Gastroesophageal sphincter (tissue), 4 donors: ENCODE results near the gene FAM171A1. TPM values are rescaled to one million over a fixed set of nuclear protein-coding genes. Genes with fewer than 3 reads are reported as not detected.

Experiments
- ATAC-seq: fragments of 150-250 bp; one replicate; pipeline ENCODE4 v1.9.1; 2016; ENCODE audit warnings: mild to moderate bottlenecking, moderate library complexity
- H3K27ac ChIP-seq, 4 donors: fragments of 200-600 bp; sonication (generic) in 3 of 4; 1 replicate in 3 of 4; 2 replicates in 1 of 4; pipeline ENCODE4 v1.5.1; 2016 to 2019
- H3K27me3 ChIP-seq: fragments of 200-600 bp; sonication (generic); one replicate; pipeline ENCODE4 v1.5.1; 2019
- H3K36me3 ChIP-seq, 2 donors: fragments of 200-600 bp; sonication (generic); one replicate each; pipeline ENCODE4 v1.5.1; 2019; ENCODE audit warnings: control low read depth in 1 of 2
- H3K4me1 ChIP-seq, 3 donors: fragments of 200-600 bp; sonication (generic); 1 replicate in 2 of 3; 2 replicates in 1 of 3; pipeline ENCODE4 v1.5.1; 2016 to 2019; ENCODE audit warnings: control low read depth in 2 of 3
- H3K4me3 ChIP-seq, 2 donors: fragments of 200-600 bp; sonication (generic); one replicate each; pipeline ENCODE4 v1.5.1; 2019; ENCODE audit warnings: mild to moderate bottlenecking in 1 of 2, moderate library complexity in 1 of 2
- H3K9me3 ChIP-seq, 3 donors: fragments of 200-600 bp; sonication (generic); one replicate each; pipeline ENCODE4 v1.5.1; 2017 to 2019; ENCODE audit warnings: control low read depth in 2 of 3
- CTCF ChIP-seq, 4 experiments: fragments of 200-600 bp in 2 of 4; fragments of 450-650 bp in 2 of 4; sonication (generic) in 1 of 4; IDR thresholded peaks; one replicate each; pipeline ENCODE4 v1.5.1; 2017 to 2019; ENCODE audit warnings: antibody characterized with exemption in 4 of 4, mild to moderate bottlenecking in 2 of 4, moderate library complexity in 2 of 4
- EP300 ChIP-seq: sonication (generic); formaldehyde crosslinking; IDR thresholded peaks from one replicate; pipeline ENCODE4 v1.6.1; 2017; ENCODE audit warnings: antibody characterized with exemption, mild to moderate bottlenecking
- POLR2A ChIP-seq, 2 donors: fragments of 450-650 bp; IDR thresholded peaks; one replicate each; pipeline ENCODE4 v1.6.1; 2017; ENCODE audit warnings: antibody characterized with exemption in 2 of 2, mild to moderate bottlenecking in 2 of 2, moderate library complexity in 1 of 2
- POLR2AphosphoS5 ChIP-seq: sonication (generic); formaldehyde crosslinking; IDR thresholded peaks from one replicate; pipeline ENCODE4 v1.6.1; 2017; ENCODE audit warnings: antibody characterized with exemption
- WGBS, 2 donors: methylation state at CpG; one replicate each; pipeline ENCODE4 v1.1.5; 2018; ENCODE audit warnings: low coverage in 1 of 2; 5-methylcytosine and 5-hydroxymethylcytosine counted together
- total RNA-seq, 4 donors: library from RNA; depleted of rRNA; stranded (reverse); fragments of >200 nt; gene quantifications; one replicate each; pipeline ENCODE4 v1.1.0, GENCODE V29; 2016

Gene FAM171A1
- total RNA-seq, 4 donors from 2014 or later, result 5.0 to 15.5 (median 13.6) TPM

GRCh38 chr10:15259136-15259535 lies 112.0 kb downstream of the FAM171A1 start:
- no peaks in the 10 kb centered on the region for H3K27me3 ChIP-seq
- ATAC-seq, result no peak
- H3K9me3 ChIP-seq, result no peaks in the 10 kb centered on the region
- TF ChIP-seq CTCF (IDR thresholded peaks at IDR 0.05) (no peak), EP300 (no peak), POLR2AphosphoS5 (no peak), POLR2A (IDR thresholded peaks at IDR 0.05) (no peak)
- no peak overlapping the region for H3K4me3 ChIP-seq
- H3K27ac ChIP-seq, result no peak overlapping the region
- H3K36me3 ChIP-seq, result peaks cover 0 to 4% of the 10 kb centered on the region in 2 donors
- WGBS, 2 donors, result 79 to 83% methylated on average over 1 to 2 of the region's 2 CpGs
- H3K4me1 ChIP-seq, result peaks cover 0 to 9% (median 0%) of the 10 kb centered on the region in 3 donors

GRCh38 chr10:15258255-15258654 lies 112.8 kb downstream of the FAM171A1 start:
- Histone ChIP-seq H3K27ac (no peak overlapping the region), H3K9me3 (no peaks in the 10 kb centered on the region), H3K4me3 (no peak overlapping the region), H3K27me3 (no peaks in the 10 kb centered on the region), H3K4me1 (peaks cover 0 to 9% (median 0%) of the 10 kb centered on the region in 3 donors), H3K36me3 (peaks cover 0 to 7% of the 10 kb centered on the region in 2 donors)
- no peak for ATAC-seq
- TF ChIP-seq POLR2AphosphoS5 (no peak), CTCF (IDR thresholded peaks at IDR 0.05) (no peak), POLR2A (IDR thresholded peaks at IDR 0.05) (no peak), EP300 (no peak)
- 84 to 97% methylated on average over 6 of the region's 6 CpGs for WGBS, 2 donors

GRCh38 chr10:15255961-15256360 lies 115.1 kb downstream of the FAM171A1 start:
- WGBS, 2 donors, result 90 to 100% methylated on average over 2 to 4 of the region's 6 CpGs

DNA sequence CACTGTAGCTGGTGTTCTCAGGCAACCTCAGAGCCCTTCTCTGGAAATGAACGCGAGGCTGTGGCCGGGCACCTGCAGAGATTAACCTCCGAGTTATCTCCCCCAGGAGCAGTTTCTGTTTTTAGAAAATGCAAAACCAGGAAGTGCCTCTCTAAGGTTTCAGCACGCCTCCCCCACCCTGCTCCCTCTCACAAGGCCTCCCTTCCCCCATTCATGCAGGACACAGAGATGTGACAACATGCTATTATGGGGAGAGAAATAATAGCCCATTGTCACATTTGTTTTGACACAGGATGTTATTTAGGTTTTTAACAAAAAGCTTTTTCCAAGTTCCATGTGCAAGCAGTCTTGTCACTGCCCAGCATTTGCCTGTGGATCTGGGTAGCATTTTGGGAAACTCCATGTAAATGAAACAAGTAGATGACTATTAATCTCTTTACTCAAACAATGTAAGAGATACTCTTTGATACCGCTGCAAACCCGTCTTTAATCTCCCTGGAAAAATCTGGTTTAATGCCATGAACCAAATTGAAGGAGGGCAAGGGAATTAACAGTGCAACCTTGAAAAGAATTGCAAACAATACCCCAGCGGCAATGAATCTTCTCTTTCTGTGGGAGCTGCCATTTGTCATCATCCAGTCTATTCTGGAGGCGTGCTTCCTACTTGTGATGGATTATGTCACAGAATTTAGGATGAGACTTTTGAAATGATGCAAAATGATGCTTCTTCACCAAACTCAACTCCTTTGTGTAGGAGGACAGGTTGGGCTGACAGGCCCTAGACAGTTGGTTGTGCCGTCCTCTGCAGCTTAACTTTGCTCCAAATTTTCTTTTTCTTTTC lies 116.1 kb downstream of the FAM171A1 start:
- WGBS, 2 donors, result 72 to 80% methylated on average over 7 to 9 of the region's 10 CpGs
- no peak for TF ChIP-seq POLR2A (IDR thresholded peaks at IDR 0.05)
- no peak for TF ChIP-seq POLR2AphosphoS5
- no peak for TF ChIP-seq CTCF (IDR thresholded peaks at IDR 0.05)
- TF ChIP-seq EP300, result no peak
- ATAC-seq, result no peak

More at GRCh38 chr10:15255961-15256360, 115.1 kb downstream of the FAM171A1 start:
- TF ChIP-seq POLR2AphosphoS5 (no peak), EP300 (no peak), POLR2A (IDR thresholded peaks at IDR 0.05) (no peak), CTCF (IDR thresholded peaks at IDR 0.05) (no peak)
- Histone ChIP-seq H3K4me3 (no peak overlapping the region), H3K4me1 (no peaks in the 10 kb centered on the region), H3K27ac (no peak overlapping the region), H3K36me3 (peaks cover 0 to 18% of the 10 kb centered on the region in 2 donors), H3K9me3 (no peaks in the 10 kb centered on the region), H3K27me3 (no peaks in the 10 kb centered on the region)
- ATAC-seq, result no peak

More for the DNA sequence above, 116.1 kb downstream of the FAM171A1 start:
- no peaks in the 10 kb centered on the region for H3K4me1 ChIP-seq
- H3K27me3 ChIP-seq, result no peaks in the 10 kb centered on the region
- peaks cover 0 to 18% of the 10 kb centered on the region in 2 donors for H3K36me3 ChIP-seq
- no peaks in the 10 kb centered on the region for H3K9me3 ChIP-seq
- H3K27ac ChIP-seq, result no peak overlapping the region
- H3K4me3 ChIP-seq, result peak overlapping the region in 1 of 2 donors; percentile 21
